ENCODE measurements around the gene SYVN1.
"Not testable (repeated sequence)": the region's sequence is repeated elsewhere in the genome, so short reads cannot be mapped to it uniquely, and the experiment has no call there.

Gene SYVN1

GRCh38 chr11:65127473-65128181 lies 6.7 kb downstream of the SYVN1 start:
- no peak for DNase-seq (ENCODE audit: low spot score)

- DNase-seq (ENCODE audit: low spot score): no peak
These were observed 7.6 kb downstream of the SYVN1 start for GRCh38 chr11:65126624-65127274.

GRCh38 chr11:65125197-65126056 lies 8.9 kb downstream of the SYVN1 start:
- no peak for DNase-seq (ENCODE audit: low spot score)

- DNase-seq (ENCODE audit: low spot score): no peak
These were observed 9.7 kb downstream of the SYVN1 start for GRCh38 chr11:65124480-65125196.

- DNase-seq (ENCODE audit: low spot score): peak; percentile 94
These were observed 12.2 kb downstream of the SYVN1 start, which contains the start of the genes FAU and MRPL49 for GRCh38 chr11:65121865-65122696. Gene FAU, minus strand, starts transcription at chr11:65122134. Its CDS starts 321 bp downstream, at chr11:65121813. Gene MRPL49, plus strand, starts transcription at chr11:65122321. Its CDS starts 26 bp downstream, at chr11:65122347.

- no peak for DNase-seq (ENCODE audit: low spot score)
These were observed 12.9 kb downstream of the SYVN1 start for GRCh38 chr11:65121447-65121864.

GRCh38 chr11:65120831-65121230 lies 13.5 kb downstream of the SYVN1 start:
- no peak for DNase-seq (ENCODE audit: low spot score)

GRCh38 chr11:65119670-65119995 lies 14.7 kb downstream of the SYVN1 start:
- DNase-seq (ENCODE audit: low spot score): no peak

- DNase-seq (ENCODE audit: low spot score): not testable (repeated sequence)
These were observed 15.2 kb downstream of the SYVN1 start for GRCh38 chr11:65118891-65119669.

GRCh38 chr11:65118097-65118837 lies 16.1 kb downstream of the SYVN1 start:
- no peak for DNase-seq (ENCODE audit: low spot score)

GRCh38 chr11:65117206-65118096 lies 16.9 kb downstream of the SYVN1 start, which contains the start of gene ZNHIT2:
Gene ZNHIT2, minus strand, starts transcription at chr11:65117701. Its CDS starts 48 bp downstream, at chr11:65117653.
- DNase-seq (ENCODE audit: low spot score): peak; percentile 99

GRCh38 chr11:65116370-65117205 lies 17.7 kb downstream of the SYVN1 start:
- no peak for DNase-seq (ENCODE audit: low spot score)

GRCh38 chr11:65115361-65116082 lies 18.8 kb downstream of the SYVN1 start:
- no peak for DNase-seq (ENCODE audit: low spot score)

- DNase-seq (ENCODE audit: low spot score): no peak
These were observed 19.7 kb downstream of the SYVN1 start for GRCh38 chr11:65114538-65115171.

- no peak for DNase-seq (ENCODE audit: low spot score)
These were observed 20.5 kb downstream of the SYVN1 start for GRCh38 chr11:65113839-65114238.

GRCh38 chr11:65113361-65113756 lies 21.0 kb downstream of the SYVN1 start:
- no peak for DNase-seq (ENCODE audit: low spot score)

Measured in putamen (tissue), 1 donor.